ENCODE data around the gene PMAIP1. TPM values are rescaled to one million over a fixed set of nuclear protein-coding genes. Genes with fewer than 3 reads are reported as not detected.

Gene PMAIP1
- polyA plus RNA-seq, 1 experiment: 6.8 TPM

- Histone ChIP-seq H3K27me3 (ENCODE audit: control insufficient read depth, insufficient read depth, low read length) (no peaks in the 10 kb centered on the region), H3K4me3 (ENCODE audit: low read depth, low read length) (no peak overlapping the region), H3K36me3 (ENCODE audit: control insufficient read depth, insufficient read depth, low read length) (no peaks in the 10 kb centered on the region)
- CTCF ChIA-PET: no interaction called here
- no peak for TF ChIP-seq CTCF (IDR thresholded peaks at IDR 0.05; ENCODE audit: insufficient read depth, low read depth, low read length)
- POLR2A ChIA-PET: no interaction called here
- no peak for DNase-seq (ENCODE audit: low read depth)
Observed at GRCh38 chr18:59902993-59903610, 3.3 kb downstream of the PMAIP1 start.

DNA sequence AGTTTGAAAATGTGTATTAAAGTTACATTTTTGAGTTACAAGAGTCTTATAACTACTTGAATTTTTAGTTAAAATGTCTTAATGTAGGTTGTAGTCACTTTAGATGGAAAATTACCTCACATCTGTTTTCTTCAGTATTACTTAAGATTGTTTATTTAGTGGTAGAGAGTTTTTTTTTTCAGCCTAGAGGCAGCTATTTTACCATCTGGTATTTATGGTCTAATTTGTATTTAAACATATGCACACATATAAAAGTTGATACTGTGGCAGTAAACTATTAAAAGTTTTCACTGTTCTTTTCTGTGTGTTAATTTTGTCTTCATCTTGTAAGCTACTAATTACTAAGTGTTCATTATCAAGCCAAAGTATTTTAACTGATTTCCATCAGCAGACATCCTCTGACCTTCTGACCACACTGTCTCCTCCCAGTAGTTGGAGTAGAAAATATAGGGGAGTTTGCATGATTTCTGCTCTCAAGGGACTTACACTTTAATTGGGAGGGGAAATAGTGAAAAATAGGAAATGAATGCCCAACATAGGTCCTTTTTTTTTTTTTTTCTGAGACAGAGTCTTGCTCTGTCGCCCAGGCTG lies 4.3 kb downstream of the PMAIP1 start:
- DNase-seq (ENCODE audit: low read depth): no peak
- Histone ChIP-seq H3K4me3 (ENCODE audit: low read depth, low read length) (no peak overlapping the region), H3K27me3 (ENCODE audit: control insufficient read depth, insufficient read depth, low read length) (no peaks in the 10 kb centered on the region), H3K36me3 (ENCODE audit: control insufficient read depth, insufficient read depth, low read length) (no peaks in the 10 kb centered on the region)
- POLR2A ChIA-PET: no interaction called here
- TF ChIP-seq CTCF (IDR thresholded peaks at IDR 0.05; ENCODE audit: insufficient read depth, low read depth, low read length): no peak
- CTCF ChIA-PET: interaction anchor here (1.1 kb wide), 1 partner anchor 17 kb away, joined by 3 read pairs; no protein-coding TSS in a partner anchor

GRCh38 chr18:59905686-59906091 lies 5.9 kb downstream of the PMAIP1 start:
- no peak for TF ChIP-seq CTCF (IDR thresholded peaks at IDR 0.05; ENCODE audit: insufficient read depth, low read depth, low read length)
- Histone ChIP-seq H3K27me3 (ENCODE audit: control insufficient read depth, insufficient read depth, low read length) (no peaks in the 10 kb centered on the region), H3K4me3 (ENCODE audit: low read depth, low read length) (no peak overlapping the region), H3K36me3 (ENCODE audit: control insufficient read depth, insufficient read depth, low read length) (no peaks in the 10 kb centered on the region)
- DNase-seq (ENCODE audit: low read depth): no peak
- POLR2A ChIA-PET: no interaction called here
- CTCF ChIA-PET: interaction anchor here (1.2 kb wide), 1 partner anchor 69 kb away, joined by 4 read pairs; no protein-coding TSS in a partner anchor

- POLR2A ChIA-PET: no interaction called here
- no peak for DNase-seq (ENCODE audit: low read depth)
- CTCF ChIA-PET: interaction anchor here (0.7 kb wide), 1 partner anchor 437 kb away, joined by 3 read pairs; no protein-coding TSS in a partner anchor
Observed at GRCh38 chr18:59906203-59906602, 6.4 kb downstream of the PMAIP1 start.

More at GRCh38 chr18:59906203-59906602, 6.4 kb downstream of the PMAIP1 start:
- Histone ChIP-seq H3K4me3 (ENCODE audit: low read depth, low read length) (no peak overlapping the region), H3K36me3 (ENCODE audit: control insufficient read depth, insufficient read depth, low read length) (no peaks in the 10 kb centered on the region), H3K27me3 (ENCODE audit: control insufficient read depth, insufficient read depth, low read length) (no peaks in the 10 kb centered on the region)
- TF ChIP-seq CTCF (IDR thresholded peaks at IDR 0.05; ENCODE audit: insufficient read depth, low read depth, low read length): no peak
